Endothelial cell of umbilical vein (primary cell): Measurements from ENCODE around the gene RUNX2. TPM values are rescaled to one million over a fixed set of nuclear protein-coding genes. Genes with fewer than 3 reads are reported as not detected.

ENCODE experiments used
- BruUV-seq: library from RNA; stranded (reverse); fragments of 400-500 nt; replicated peaks from 2 replicates; lab custom pipeline; 2021; lab: Mats Ljungman, UMichigan
- CTCF ChIA-PET: fragments of 300-600, 350-600 bp; sonication (Branson Sonifier 250); formaldehyde crosslinking; loops from one replicate; lab custom pipeline; 2021; ENCODE audit warnings: antibody characterized with exemption, inconsistent platforms; lab: Charles Lee
- POLR2A ChIA-PET: fragments of 300-600, 350-600 bp; sonication (Branson Sonifier 250); formaldehyde crosslinking; loops from one replicate; lab custom pipeline; 2021; ENCODE audit warnings: antibody characterized with exemption, inconsistent platforms; lab: Charles Lee
- DNase-seq: peaks from one replicate; pipeline ENCODE4 v3.0.0-alpha.2; 2011; ENCODE audit warnings: low read depth, low spot score
- FAIRE-seq: peaks from 2 replicates; lab custom pipeline; 2011; peaks lifted over from hg19 to GRCh38; lab: Jason Lieb, UNC
- H2AFZ ChIP-seq: 2 replicates; pipeline ENCODE4 v1.6.0; 2012; ENCODE audit warnings: low read depth, low read length, control low read depth, inconsistent platforms
- H3K27ac ChIP-seq: 2 replicates; pipeline ENCODE4 v1.5.1; 2011; ENCODE audit warnings: low read depth, mild to moderate bottlenecking, control low read depth, low read length, moderate library complexity; ENCODE audit not compliant: insufficient read depth
- H3K27me3 ChIP-seq, 2 experiments: 2 replicates each; pipeline versions ENCODE4 v1.6.0 to v1.6.1; 2011; ENCODE audit warnings: low read length in 2 of 2, mixed read lengths in 1 of 2; ENCODE audit not compliant: control insufficient read depth in 2 of 2, insufficient read depth in 2 of 2
- H3K36me3 ChIP-seq, 2 experiments: 2 replicates in 1 of 2; 3 replicates in 1 of 2; pipeline ENCODE4 v1.5.1; 2011; ENCODE audit warnings: low read length in 2 of 2, mild to moderate bottlenecking in 1 of 2, moderate library complexity in 1 of 2; ENCODE audit not compliant: control insufficient read depth in 2 of 2, insufficient read depth in 2 of 2; ENCODE audit errors: extremely low read depth in 1 of 2
- H3K4me1 ChIP-seq: 3 replicates; pipeline ENCODE4 v1.5.1; 2011; ENCODE audit warnings: mild to moderate bottlenecking, low read length; ENCODE audit not compliant: control insufficient read depth, insufficient read depth; ENCODE audit errors: extremely low read depth
- H3K4me2 ChIP-seq: 2 replicates; pipeline ENCODE4 v1.6.1; 2011; ENCODE audit warnings: low read length, control low read depth, mixed read lengths; ENCODE audit not compliant: insufficient read depth
- H3K4me3 ChIP-seq, 3 experiments: fragments of 200-600 bp in 1 of 3; sonication (generic), shearing (Covaris generic) in 1 of 3; replicated peaks in 1 of 3; 2 replicates each; pipeline ENCODE4 v1.5.1; 2011 to 2016; ENCODE audit warnings: control low read depth in 3 of 3, low read length in 3 of 3, mild to moderate bottlenecking in 2 of 3, inconsistent platforms in 1 of 3, low read depth in 1 of 3, moderate library complexity in 1 of 3; ENCODE audit not compliant: insufficient read depth in 1 of 3
- H3K79me2 ChIP-seq: 2 replicates; pipeline ENCODE4 v1.6.0; 2012; ENCODE audit warnings: low read length, inconsistent platforms; ENCODE audit not compliant: control insufficient read depth, insufficient read depth
- H3K9ac ChIP-seq: replicated peaks from 2 replicates; pipeline ENCODE3; 2011; ENCODE audit warnings: low read length, control low read depth; ENCODE audit not compliant: insufficient read depth; ENCODE audit errors: extremely low read depth
- H3K9me1 ChIP-seq: replicated peaks from 3 replicates; pipeline ENCODE4 v1.6.0; 2011; ENCODE audit warnings: mild to moderate bottlenecking, low read length; ENCODE audit not compliant: control insufficient read depth, insufficient read depth; ENCODE audit errors: extremely low read depth
- H3K9me3 ChIP-seq: replicated peaks from 2 replicates; pipeline ENCODE4 v1.5.1; 2012; ENCODE audit warnings: low read length, inconsistent platforms; ENCODE audit not compliant: control insufficient read depth, insufficient read depth
- H4K20me1 ChIP-seq: replicated peaks from 2 replicates; pipeline ENCODE3; 2011; ENCODE audit warnings: mild to moderate bottlenecking, low read length; ENCODE audit not compliant: control insufficient read depth, insufficient read depth; ENCODE audit errors: extremely low read depth
- EZH2 ChIP-seq: IDR thresholded peaks from 2 replicates; pipeline ENCODE4 v1.6.1; 2012; ENCODE audit warnings: borderline replicate concordance, low read depth, mild to moderate bottlenecking, moderate library complexity, low read length, inconsistent platforms; ENCODE audit not compliant: severe bottlenecking
- FOS ChIP-seq: IDR thresholded peaks from 2 replicates; pipeline ENCODE4 v1.6.1; 2011; ENCODE audit warnings: mild to moderate bottlenecking, low read length, moderate library complexity, borderline replicate concordance; ENCODE audit not compliant: insufficient read depth
- GATA2 ChIP-seq: IDR thresholded peaks from 2 replicates; pipeline ENCODE4 v1.7.0; 2011; ENCODE audit warnings: low read depth, mild to moderate bottlenecking, moderate library complexity, mixed read lengths, low read length; ENCODE audit not compliant: insufficient read length, insufficient read depth
- JUN ChIP-seq: IDR thresholded peaks from 2 replicates; pipeline ENCODE4 v1.6.1; 2011; ENCODE audit warnings: borderline replicate concordance, low read depth; ENCODE audit not compliant: insufficient read length, insufficient read depth
- MYC ChIP-seq: IDR thresholded peaks from one replicate; pipeline ENCODE4 v1.6.1; 2011; ENCODE audit warnings: mild to moderate bottlenecking, low read depth, low read length
- POLR2A ChIP-seq: IDR thresholded peaks from 2 replicates; pipeline ENCODE4 v1.6.1; 2012; ENCODE audit warnings: low read depth, mild to moderate bottlenecking, control low read depth, low read length
- POLR2AphosphoS5 ChIP-seq: IDR thresholded peaks from 2 replicates; pipeline ENCODE4 v1.6.1; 2012; ENCODE audit warnings: low read depth, mild to moderate bottlenecking, control low read depth, low read length, moderate library complexity; ENCODE audit not compliant: insufficient read depth
- dilution Hi-C: fragments of 300-500 bp; cut with MboI; formaldehyde crosslinking; loops from one replicate; pipeline ENCODE4 v1.15.0; 2019; ENCODE audit warnings: low sequenced_read_pairs; ENCODE audit not compliant: extremely low pct_ligation_motif_present
- intact Hi-C: fragments of 100-400 bp; cut with micrococcal nuclease; formaldehyde crosslinking; loops from one replicate; pipeline ENCODE4 v1.10.0; 2022
- polyA plus RNA-seq, 4 experiments: library from polyadenylated mRNA; depleted of rRNA in 3 of 4; stranded (reverse) in 3 of 4; unstranded in 1 of 4; fragments of >200 nt; gene quantifications; 2 replicates each; pipeline versions ENCODE4 v1.2.1 to v1.2.3, GENCODE V29; 2011 to 2012; ENCODE audit warnings: missing spikeins in 1 of 4
- total RNA-seq: library from RNA; stranded (reverse); gene quantifications from 2 replicates; pipeline ENCODE4 v1.2.3, GENCODE V29; 2021
- TF ChIP-seq, protein P1 (sequence below): IDR thresholded peaks from 2 replicates; pipeline ENCODE4 v1.6.1; 2011; ENCODE audit not compliant: insufficient read depth, insufficient read length

RUNX2 gene
- total and polyA plus RNA-seq, 2 donors (not counting 3 experiments of a cell fraction or from before 2014, with no cell fraction given) = 0.06 TPM; not detected in 1

DNA sequence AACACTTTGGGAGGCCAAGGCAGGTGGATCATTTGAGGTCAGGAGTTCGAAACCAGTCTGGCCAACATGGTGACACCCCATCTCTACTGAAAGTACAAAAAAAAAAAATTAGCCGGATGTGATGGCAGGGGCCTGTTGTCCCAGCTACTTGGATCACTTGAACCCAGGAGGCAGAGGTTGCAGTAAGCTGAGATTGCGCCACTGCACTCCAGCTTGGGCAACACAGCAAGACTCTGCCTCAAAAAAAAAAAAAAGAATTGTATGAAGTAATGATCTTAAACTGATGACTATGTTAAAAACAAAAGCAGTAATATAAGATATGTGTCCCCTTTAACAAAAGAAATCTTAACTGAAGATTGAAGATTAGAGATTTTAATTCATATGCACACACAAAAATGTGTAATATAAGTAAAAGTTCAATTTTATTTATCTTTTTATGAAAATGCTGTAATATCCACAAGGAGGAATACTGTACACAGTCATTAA lies 29.0 kb upstream of the RUNX2 start:
- BruUV-seq = no TSS peak
- no peak overlapping the region for H3K27ac ChIP-seq
- CTCF ChIA-PET = no interaction called here
- H3K9me1 ChIP-seq = no peaks in the 10 kb centered on the region
- DNase-seq = no peak
- no peak for FAIRE-seq
- no peaks in the 10 kb centered on the region for H3K9me3 ChIP-seq
- H4K20me1 ChIP-seq = no peaks in the 10 kb centered on the region
- no peaks in the 10 kb centered on the region for H3K4me1 ChIP-seq
- POLR2A ChIA-PET = no interaction called here
- H3K36me3 ChIP-seq = no peaks in the 10 kb centered on the region
- dilution Hi-C loops (no loop called here), intact Hi-C loops (no loop called here)
- H3K9ac ChIP-seq = no peak overlapping the region
- no peak overlapping the region for H3K4me3 ChIP-seq
- H3K27me3 ChIP-seq = no peaks in the 10 kb centered on the region
- H3K79me2 ChIP-seq = no peaks in the 10 kb centered on the region
- TF ChIP-seq GATA2 (no peak), POLR2AphosphoS5 (no peak), JUN (no peak), EZH2 (no peak), POLR2A (no peak), FOS (no peak), MYC (no peak)
- TF ChIP-seq, protein P1, sequence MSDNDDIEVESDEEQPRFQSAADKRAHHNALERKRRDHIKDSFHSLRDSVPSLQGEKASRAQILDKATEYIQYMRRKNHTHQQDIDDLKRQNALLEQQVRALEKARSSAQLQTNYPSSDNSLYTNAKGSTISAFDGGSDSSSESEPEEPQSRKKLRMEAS = no peak
- H3K4me2 ChIP-seq = no peak overlapping the region
- H2AFZ ChIP-seq = no peak overlapping the region

DNA sequence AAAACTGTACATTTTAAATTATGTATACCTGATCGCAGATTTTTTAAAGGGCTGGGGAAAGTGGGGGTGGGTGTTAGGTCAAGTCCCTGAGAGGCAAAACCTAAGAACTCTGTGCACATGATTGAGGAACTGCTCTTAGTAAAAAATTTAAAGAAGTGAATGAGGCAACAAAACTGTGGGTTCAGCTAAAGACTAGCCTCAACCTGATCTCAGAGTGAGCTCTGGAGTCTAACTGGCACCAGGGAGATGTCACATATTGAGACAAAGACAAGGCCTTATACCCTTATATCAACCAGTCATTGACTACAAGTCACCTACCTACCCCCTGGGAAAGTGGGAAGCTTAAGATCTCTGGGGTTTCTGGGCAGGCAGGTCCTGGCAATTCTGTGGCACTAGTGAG lies 27.4 kb upstream of the RUNX2 start:
- H3K4me3 ChIP-seq = no peak overlapping the region
- BruUV-seq = no TSS peak
- H2AFZ ChIP-seq = no peak overlapping the region
- intact Hi-C loops (no loop called here), dilution Hi-C loops (no loop called here)
- H3K79me2 ChIP-seq = no peaks in the 10 kb centered on the region
- H3K4me2 ChIP-seq = no peak overlapping the region
- H3K36me3 ChIP-seq = no peaks in the 10 kb centered on the region
- CTCF ChIA-PET = interaction anchor here (0.7 to 2.2 kb wide), 3 partner anchors 11 to 414 kb away, joined by 3 to 6 read pairs (median 3); no protein-coding TSS in a partner anchor
- H3K27ac ChIP-seq = no peak overlapping the region
- H3K9ac ChIP-seq = no peak overlapping the region
- FAIRE-seq (no peak), DNase-seq (no peak)
- no peaks in the 10 kb centered on the region for H3K4me1 ChIP-seq
- no peak for TF ChIP-seq POLR2A
- no peak for TF ChIP-seq GATA2
- TF ChIP-seq FOS = no peak
- no peak for TF ChIP-seq EZH2
- TF ChIP-seq MYC = no peak
- no peaks in the 10 kb centered on the region for H3K27me3 ChIP-seq
- H3K9me3 ChIP-seq = no peaks in the 10 kb centered on the region
- H4K20me1 ChIP-seq = no peaks in the 10 kb centered on the region
- POLR2A ChIA-PET = interaction anchor here (0.6 kb wide), 1 partner anchor 12 kb away, joined by 3 read pairs; no protein-coding TSS in a partner anchor
- H3K9me1 ChIP-seq = no peaks in the 10 kb centered on the region
